Activated CD8-positive, alpha-beta memory T cell treated with anti-CD3 and anti-CD28 coated beads, Interleukin-2, amount 50 U/mL, for 4 hours (primary cell): Measurements from ENCODE around the gene CRYBA4.
A peak's percentile ranks its signal among the peaks of the same experiment; 100 is the strongest.

ENCODE experiments used
- DNase-seq: peaks from one replicate; pipeline ENCODE4 v3.0.0-alpha.2; 2020

The CRYBA4 gene

DNA sequence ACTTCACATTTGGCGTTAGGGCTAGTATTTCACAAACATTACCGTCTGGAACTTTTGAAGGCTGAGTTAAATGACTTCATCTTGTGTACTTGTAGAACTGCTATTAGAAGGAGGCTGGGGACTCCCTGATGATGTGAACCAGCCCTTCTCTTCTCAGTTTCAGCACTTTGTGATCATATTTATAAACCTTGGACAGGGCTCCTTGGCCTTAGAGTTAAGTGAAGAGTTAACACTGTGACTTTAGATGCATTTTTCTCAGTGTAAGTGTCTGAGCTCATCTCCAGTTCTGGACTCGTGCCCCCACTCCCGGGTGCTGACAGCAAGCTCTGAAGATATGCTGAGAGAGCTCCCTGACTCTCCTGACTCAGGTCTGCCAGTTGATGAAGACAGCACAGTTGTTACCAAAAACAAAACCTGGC, 44.1 kb downstream of the CRYBA4 start:
- DNase-seq = no peak

- DNase-seq = no peak
Observed at GRCh38 chr22:26667140-26667539, 45.4 kb downstream of the CRYBA4 start.

DNA sequence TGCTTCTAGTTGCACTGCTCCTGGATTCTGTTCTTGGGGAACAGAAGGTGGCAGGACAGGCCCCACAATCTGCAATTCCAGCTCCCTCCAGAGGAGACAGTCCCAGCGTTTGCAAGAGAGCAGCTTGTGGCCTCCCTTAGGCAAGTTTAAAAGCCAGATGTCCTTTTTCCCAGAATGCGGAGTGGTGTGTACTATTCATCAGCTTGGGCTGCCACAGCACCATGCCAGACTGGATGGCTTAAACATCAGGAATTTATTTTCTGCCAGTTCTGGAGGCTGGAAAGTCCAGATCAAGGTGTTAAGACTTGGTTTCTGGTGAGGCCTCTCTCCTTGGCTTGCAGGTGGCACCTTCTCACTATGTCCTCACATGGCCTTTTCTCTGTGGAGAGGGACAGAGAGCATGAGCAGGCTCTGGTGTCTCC, 47.3 kb downstream of the CRYBA4 start:
- DNase-seq = no peak

- DNase-seq = no peak
Observed at GRCh38 chr22:26670459-26670858, 48.7 kb downstream of the CRYBA4 start.

- DNase-seq = peak; percentile 72
Observed at GRCh38 chr22:26671317-26672059, 49.7 kb downstream of the CRYBA4 start.

DNA sequence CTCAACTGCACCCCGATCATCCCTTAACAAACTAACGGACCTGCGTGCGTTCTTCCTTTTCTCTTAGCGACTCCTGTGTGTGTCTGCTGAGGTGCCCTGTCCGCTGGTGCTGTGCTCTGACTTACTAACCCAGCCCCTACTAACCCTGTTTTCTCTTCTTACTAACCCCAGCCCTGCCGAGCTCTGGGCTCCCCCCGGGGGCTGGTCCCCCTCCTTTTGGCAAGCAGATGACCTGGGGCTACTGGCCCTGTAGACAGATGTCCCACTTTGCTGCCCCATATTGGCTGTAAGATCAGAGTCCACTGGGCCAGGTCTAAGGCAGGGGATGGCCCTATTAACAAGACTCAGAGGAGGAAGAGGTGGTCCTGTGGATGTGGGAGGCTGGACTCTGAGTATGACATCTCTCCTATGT, 50.3 kb downstream of the CRYBA4 start:
- peak; percentile 25 for DNase-seq

GRCh38 chr22:26672590-26673468, 51.1 kb downstream of the CRYBA4 start:
- DNase-seq = peak; percentile 89

GRCh38 chr22:26673486-26673885, 51.7 kb downstream of the CRYBA4 start:
- peak; percentile 36 for DNase-seq

DNA sequence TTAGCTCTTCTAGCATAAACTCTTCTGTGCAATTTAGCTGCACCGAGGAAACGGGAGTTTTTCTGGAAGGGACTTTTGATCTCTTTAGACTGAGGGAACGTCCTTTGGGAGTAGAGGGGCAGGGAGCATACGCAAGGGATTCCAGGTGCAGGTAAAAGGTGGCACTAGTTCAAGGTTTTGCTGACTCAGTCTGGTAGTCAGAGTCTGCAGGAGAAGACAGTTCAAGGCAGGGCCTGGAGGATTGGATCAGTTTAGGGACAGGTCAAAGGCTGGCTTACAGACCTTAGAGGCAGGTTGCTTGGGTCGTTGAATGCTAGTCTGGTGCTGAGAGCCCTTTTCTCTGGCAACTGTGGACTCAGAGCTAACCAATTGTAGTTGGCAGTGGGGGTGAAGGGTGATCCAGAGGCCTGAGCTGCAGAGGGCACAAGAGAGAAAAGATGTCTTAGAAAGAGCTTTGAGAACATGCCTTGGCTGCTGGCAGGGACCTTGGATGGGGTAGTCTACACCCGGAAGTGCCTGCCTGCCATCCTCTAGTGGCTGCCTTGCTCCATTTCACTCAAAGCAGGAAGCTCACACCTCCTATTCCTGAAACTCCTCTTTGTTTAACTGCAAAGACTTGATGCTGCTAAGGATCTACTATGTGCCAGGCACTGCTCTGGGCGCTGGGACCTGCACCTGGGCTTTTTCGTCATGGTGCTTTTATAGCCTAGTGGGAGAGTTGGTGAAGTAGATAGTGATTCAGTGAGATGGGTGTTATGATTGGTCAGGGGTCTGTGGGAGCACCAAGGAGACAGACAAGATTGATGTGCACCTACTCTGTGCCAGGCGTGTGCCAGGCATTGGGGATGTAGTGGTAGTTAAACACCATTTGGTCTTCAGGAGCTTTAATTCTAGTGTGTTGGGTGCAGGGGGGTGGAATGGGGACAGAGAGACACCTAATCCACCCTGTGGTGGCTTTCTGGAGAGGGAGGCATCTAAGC, 52.7 kb downstream of the CRYBA4 start:
- no peak for DNase-seq

DNA sequence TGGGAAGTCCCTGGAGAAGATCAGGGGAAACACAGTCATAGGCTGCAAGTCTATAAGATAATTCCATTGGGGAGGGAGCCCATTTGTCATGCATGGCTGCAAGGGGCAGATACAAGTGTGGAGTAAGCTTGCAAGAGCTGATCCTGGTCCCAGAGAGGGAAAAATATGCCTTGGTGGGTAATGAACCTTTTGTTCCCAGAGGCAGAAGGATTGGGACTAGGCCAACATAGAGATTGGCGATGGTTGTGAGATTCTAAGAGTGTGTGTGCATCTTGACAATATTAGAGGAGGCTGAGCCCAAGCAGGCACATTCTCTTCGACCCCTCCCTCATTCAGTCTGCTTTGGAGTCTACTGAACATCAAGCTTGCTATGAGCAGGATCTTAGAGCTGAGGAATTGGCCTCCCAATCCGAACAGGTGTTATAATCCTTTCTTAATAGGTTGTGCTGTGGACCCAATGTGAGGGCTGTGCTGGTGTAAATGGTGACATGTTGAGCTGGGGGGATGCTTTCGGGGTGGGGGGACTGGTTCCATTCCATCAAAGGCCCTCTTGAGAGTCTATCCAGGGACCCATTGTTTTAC, 54.0 kb downstream of the CRYBA4 start:
- no peak for DNase-seq

- no peak for DNase-seq
Observed at GRCh38 chr22:26677217-26677616, 55.5 kb downstream of the CRYBA4 start.

DNA sequence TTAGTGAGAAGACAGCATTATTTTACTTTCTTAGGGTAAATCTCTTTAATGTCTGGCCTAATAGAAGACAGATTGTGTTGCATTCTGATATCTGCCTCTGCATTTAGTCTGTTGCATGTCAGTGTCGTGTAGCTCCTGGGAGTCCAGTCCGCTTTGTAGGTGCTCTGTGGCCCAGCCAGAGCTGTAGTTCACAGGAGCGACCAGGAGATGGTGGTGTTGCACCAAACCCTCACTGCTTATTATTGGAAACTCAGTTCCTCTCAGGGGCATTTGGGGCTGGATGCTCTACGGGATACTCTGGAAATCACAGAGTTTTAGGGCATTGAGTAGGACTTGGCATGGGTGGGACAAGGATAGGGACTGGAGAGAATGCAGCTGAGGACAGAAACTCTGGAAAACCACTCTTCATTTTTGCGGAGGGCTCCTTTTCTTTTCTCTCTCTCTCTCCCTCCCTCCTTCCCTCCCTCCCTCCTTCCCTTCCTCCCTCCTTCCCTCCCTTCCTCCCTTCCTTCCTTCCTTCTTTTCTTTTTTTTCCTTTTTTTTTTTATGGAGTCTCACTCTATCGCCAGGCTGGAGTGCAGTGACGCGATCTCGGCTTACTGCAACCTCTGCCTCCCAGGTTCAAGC, 57.4 kb downstream of the CRYBA4 start:
- DNase-seq = peak; percentile 69
